HG03135 (cell line): Measurements from ENCODE around the gene SRBD1.
"Not testable (repeated sequence)": the region's sequence is repeated elsewhere in the genome, so short reads cannot be mapped to it uniquely, and the experiment has no call there.

ENCODE experiments used
- ATAC-seq: cut with Tn5 transposase; IDR thresholded peaks from one replicate; pipeline ENCODE4 v1.9.1; 2021; ENCODE audit warnings: mild to moderate bottlenecking, moderate library complexity; ENCODE audit not compliant: unreplicated experiment

Gene SRBD1

GRCh38 chr2:45435316-45435715, 175.8 kb downstream of the SRBD1 start:
- no peak for ATAC-seq

GRCh38 chr2:45433363-45433762, 177.7 kb downstream of the SRBD1 start:
- no peak for ATAC-seq

GRCh38 chr2:45432406-45432805, 178.7 kb downstream of the SRBD1 start:
- ATAC-seq: no peak

GRCh38 chr2:45426025-45426424, 185.0 kb downstream of the SRBD1 start:
- ATAC-seq: not testable (repeated sequence)

- ATAC-seq: no peak
Observed at GRCh38 chr2:45422921-45423320, 188.1 kb downstream of the SRBD1 start.

- no peak for ATAC-seq
Observed at GRCh38 chr2:45418532-45418931, 192.5 kb downstream of the SRBD1 start.

GRCh38 chr2:45415534-45416123, 195.4 kb downstream of the SRBD1 start:
- no peak for ATAC-seq

- no peak for ATAC-seq
Observed at GRCh38 chr2:45412754-45413379, 198.2 kb downstream of the SRBD1 start.

- ATAC-seq: no peak
Observed at GRCh38 chr2:45409677-45410076, 201.4 kb downstream of the SRBD1 start.

GRCh38 chr2:45406621-45407020, 204.4 kb downstream of the SRBD1 start:
- no peak for ATAC-seq

GRCh38 chr2:45404807-45405297, 206.2 kb downstream of the SRBD1 start:
- ATAC-seq: no peak

GRCh38 chr2:45403036-45403435, 208.0 kb downstream of the SRBD1 start:
- no peak for ATAC-seq

GRCh38 chr2:45401431-45401922, 209.6 kb downstream of the SRBD1 start:
- ATAC-seq: no peak

GRCh38 chr2:45399040-45399784, 211.9 kb downstream of the SRBD1 start:
- ATAC-seq: no peak

- no peak for ATAC-seq
Observed at GRCh38 chr2:45397292-45397691, 213.8 kb downstream of the SRBD1 start.

- ATAC-seq: no peak
Observed at GRCh38 chr2:45396671-45397070, 214.4 kb downstream of the SRBD1 start.

- no peak for ATAC-seq
Observed at GRCh38 chr2:45394842-45395241, 216.2 kb downstream of the SRBD1 start.

- no peak for ATAC-seq
Observed at GRCh38 chr2:45394216-45394615, 216.9 kb downstream of the SRBD1 start.

GRCh38 chr2:45391866-45392265, 219.2 kb downstream of the SRBD1 start:
- no peak for ATAC-seq

GRCh38 chr2:45390861-45391260, 220.2 kb downstream of the SRBD1 start:
- ATAC-seq: no peak

GRCh38 chr2:45390441-45390840, 220.6 kb downstream of the SRBD1 start:
- ATAC-seq: no peak
